K562 (cell line): ENCODE measurements around the gene PARD3B. TPM values are rescaled to one million over a fixed set of nuclear protein-coding genes. Genes with fewer than 3 reads are reported as not detected.

Source experiments
- ATAC-seq: fragments of 200-7000 bp; cut with Tn5 transposase; 3 replicates; pipeline ENCODE4 v1.9.1; 2020; ENCODE audit warnings: moderate library complexity
- BruUV-seq: library from RNA; stranded (reverse); fragments of 400-500 nt; replicated peaks from 2 replicates; lab custom pipeline; 2021; lab: Mats Ljungman, UMichigan
- CTCF ChIA-PET: fragments of 300-600 bp; formaldehyde crosslinking; extraction: SDS; loops from one replicate; lab custom pipeline; 2021; ENCODE audit warnings: low intra/inter-chr PET ratio; lab: Yijun Ruan, JAX
- POLR2A ChIA-PET: fragments of 300-600, 350-650 bp; sonication (Branson Sonifier 250); formaldehyde crosslinking; extraction: SDS; loops from one replicate; lab custom pipeline; 2021; ENCODE audit warnings: antibody characterized with exemption, inconsistent platforms; lab: Yijun Ruan, JAX
- DNase-seq, 4 experiments: peaks; one replicate each; pipeline versions ENCODE4 v3.0.0 to v3.0.0-alpha.2; 2011 to 2018; ENCODE audit warnings: low spot score in 3 of 4, mixed read lengths in 3 of 4; ENCODE audit errors: extremely low read depth in 1 of 4
- FAIRE-seq: peaks from 2 replicates; lab custom pipeline; 2011; peaks lifted over from hg19 to GRCh38; lab: Jason Lieb, UNC
- H2AFZ ChIP-seq: 2 replicates; pipeline ENCODE4 v1.6.0; 2011; ENCODE audit warnings: low read depth, low read length, control low read depth, inconsistent platforms
- H3K27ac ChIP-seq: fragments of 200-600 bp; 3 replicates; pipeline ENCODE4 v1.8.0; 2011; ENCODE audit warnings: low read depth, mild to moderate bottlenecking, control low read depth, inconsistent platforms, low read length, moderate library complexity, mixed read lengths; ENCODE audit errors: extremely low read depth
- H3K27me3 ChIP-seq, 2 experiments: fragments of 300-600 bp in 1 of 2; 2 replicates in 1 of 2; 3 replicates in 1 of 2; pipeline versions ENCODE4 v1.6.0 to v1.8.0; 2011; ENCODE audit warnings: inconsistent platforms in 2 of 2, low read length in 2 of 2, mild to moderate bottlenecking in 1 of 2, mixed read lengths in 1 of 2, moderate library complexity in 1 of 2; ENCODE audit not compliant: control insufficient read depth in 2 of 2, insufficient read depth in 2 of 2
- H3K36me3 ChIP-seq: fragments of 300-600 bp; 3 replicates; pipeline ENCODE4 v1.8.0; 2011; ENCODE audit warnings: mild to moderate bottlenecking, low read length, inconsistent platforms; ENCODE audit not compliant: control insufficient read depth, insufficient read depth
- H3K4me1 ChIP-seq, 2 experiments: fragments of 200-600 bp in 1 of 2; replicated peaks in 1 of 2; 2 replicates in 1 of 2; 3 replicates in 1 of 2; pipeline versions ENCODE4 v1.5.1 to v1.8.0; 2011; ENCODE audit warnings: inconsistent platforms in 2 of 2, low read length in 2 of 2, mild to moderate bottlenecking in 1 of 2, mixed read lengths in 1 of 2, moderate library complexity in 1 of 2; ENCODE audit not compliant: control insufficient read depth in 2 of 2, insufficient read depth in 2 of 2
- H3K4me2 ChIP-seq: 2 replicates; pipeline ENCODE4 v1.6.1; 2011; ENCODE audit warnings: low read length, control low read depth, inconsistent platforms, mixed read lengths; ENCODE audit not compliant: insufficient read depth
- H3K4me3 ChIP-seq: fragments of 200-600 bp; sonication (generic), shearing (Covaris generic); 2 replicates; pipeline ENCODE4 v1.5.1; 2016; ENCODE audit warnings: control low read depth, inconsistent platforms
- H3K79me2 ChIP-seq: fragments of 200-600 bp; 3 replicates; pipeline ENCODE4 v1.8.0; 2011; ENCODE audit warnings: low read length, inconsistent platforms; ENCODE audit not compliant: control insufficient read depth, insufficient read depth
- H3K9ac ChIP-seq, 2 experiments: 2 replicates each; pipeline versions ENCODE4 v1.6.0 to v1.6.1; 2011; ENCODE audit warnings: low read depth in 2 of 2, low read length in 2 of 2, control low read depth in 1 of 2, inconsistent platforms in 1 of 2, mild to moderate bottlenecking in 1 of 2, mixed read lengths in 1 of 2; ENCODE audit not compliant: insufficient read depth in 1 of 2
- H3K9me1 ChIP-seq: one replicate; pipeline ENCODE4 v1.6.0; 2011; ENCODE audit warnings: inconsistent platforms, mild to moderate bottlenecking, low read length, moderate library complexity; ENCODE audit not compliant: control insufficient read depth, insufficient read depth
- H3K9me3 ChIP-seq: replicated peaks from 2 replicates; pipeline ENCODE4 v1.5.1; 2011; ENCODE audit warnings: low read depth, low read length, inconsistent platforms; ENCODE audit not compliant: control insufficient read depth, insufficient read depth
- H4K20me1 ChIP-seq: replicated peaks from 2 replicates; pipeline ENCODE4 v1.6.1; 2011; ENCODE audit warnings: low read length, inconsistent platforms, mixed read lengths; ENCODE audit not compliant: control insufficient read depth, insufficient read depth
- RFX1 ChIP-seq: fragments of 450-650 bp; IDR thresholded peaks from 2 replicates; pipeline ENCODE4 v1.6.1; 2016; ENCODE audit warnings: mild to moderate bottlenecking, moderate library complexity
- SETDB1 ChIP-seq: IDR thresholded peaks from one replicate; pipeline ENCODE4 v1.6.1; 2012; ENCODE audit warnings: low read length, control low read depth, inconsistent platforms
- ZNF140 ChIP-seq: fragments of 250-450 bp; sonication (Bioruptor Pico); IDR thresholded peaks from 2 replicates; pipeline ENCODE4 v1.8.0; 2021; ENCODE audit warnings: moderate library complexity, mild to moderate bottlenecking, inconsistent platforms
- WGBS: fragments of 100-300 bp; shearing (Covaris generic); methylation state at CpG from one replicate; pipeline ENCODE4 v1.1.6; 2016; ENCODE audit warnings: low coverage, mixed read lengths; ENCODE audit not compliant: insufficient coverage; ENCODE audit errors: missing lambda C conversion rate; 5-methylcytosine and 5-hydroxymethylcytosine counted together
- in situ Hi-C: fragments of 300-500 bp; cut with MboI; formaldehyde crosslinking; loops from 4 replicates; pipeline ENCODE4 v1.15.0; 2018; ENCODE audit warnings: inconsistent platforms, mixed read lengths
- intact Hi-C: fragments of 100-400 bp; cut with micrococcal nuclease; formaldehyde crosslinking; loops from 2 replicates; pipeline ENCODE4 v1.14.2; 2022
- polyA plus RNA-seq, 8 experiments: library from polyadenylated mRNA; depleted of rRNA in 4 of 8; stranded (reverse) in 5 of 8; unstranded in 3 of 8; fragments of >200 nt; fragmentation: Nextera tagmentation in 2 of 8; fragmentation: Illumina TruSeq in 1 of 8; extraction: Ambion mirVana in 2 of 8; extraction: Trizol in 1 of 8; gene quantifications; 2 replicates each; pipeline versions ENCODE4 v1.2.1 to v1.2.3, GENCODE V29; 2011 to 2014; ENCODE audit warnings: inconsistent platforms in 1 of 8, missing spikeins in 1 of 8
- total RNA-seq, 7 experiments: library from RNA; depleted of rRNA in 6 of 7; stranded (reverse); fragments of >200 nt in 6 of 7; fragmentation: Illumina TruSeq in 2 of 7; extraction: Trizol in 2 of 7; gene quantifications; 2 replicates each; pipeline versions ENCODE4 v1.2.1 to v1.2.3, GENCODE V29; 2011 to 2021; ENCODE audit warnings: low replicate concordance in 1 of 7
- TF ChIP-seq, protein P1 (sequence below): fragments of 450-650 bp; IDR thresholded peaks from one replicate; pipeline ENCODE4 v1.6.1; 2018; ENCODE audit warnings: mild to moderate bottlenecking, moderate library complexity; ENCODE audit not compliant: partially characterized antibody
- TF ChIP-seq, protein P2 (sequence below): fragments of 450-650 bp; IDR thresholded peaks from 2 replicates; pipeline ENCODE4 v1.6.1; 2018; ENCODE audit warnings: mild to moderate bottlenecking, low read depth; ENCODE audit not compliant: partially characterized antibody
- TF ChIP-seq, protein P3 (sequence below): fragments of 450-650 bp; formaldehyde crosslinking; IDR thresholded peaks from 2 replicates; pipeline ENCODE4 v1.4.0; 2022; ENCODE audit warnings: mild to moderate bottlenecking, moderate library complexity

The PARD3B gene
- total and polyA plus RNA-seq, 9 of the 15 experiments (the other 6 are each of a cell fraction or from before 2014, with no cell fraction given) = 0.15 to 3.0 (median 1.1) TPM

DNA sequence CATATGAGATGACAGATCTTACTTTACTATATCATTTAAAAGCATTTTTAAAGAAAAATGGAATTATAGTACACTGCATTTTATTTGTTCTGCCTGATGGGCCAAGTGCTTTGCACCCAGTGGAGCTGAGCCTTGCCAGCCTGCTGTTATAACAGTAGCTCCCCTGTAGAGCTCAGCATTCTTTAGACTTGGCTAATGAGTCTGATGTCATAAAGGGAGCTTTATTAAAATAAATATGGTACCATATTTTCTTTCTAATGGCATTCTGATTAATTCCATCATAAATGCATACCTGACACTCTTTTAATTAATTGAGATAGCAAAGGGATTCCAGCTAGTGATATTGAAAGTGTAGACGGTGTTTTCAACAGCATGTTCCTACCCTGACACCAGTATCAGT, 40.7 kb downstream of the PARD3B start (continued):
- TF ChIP-seq, protein P1, sequence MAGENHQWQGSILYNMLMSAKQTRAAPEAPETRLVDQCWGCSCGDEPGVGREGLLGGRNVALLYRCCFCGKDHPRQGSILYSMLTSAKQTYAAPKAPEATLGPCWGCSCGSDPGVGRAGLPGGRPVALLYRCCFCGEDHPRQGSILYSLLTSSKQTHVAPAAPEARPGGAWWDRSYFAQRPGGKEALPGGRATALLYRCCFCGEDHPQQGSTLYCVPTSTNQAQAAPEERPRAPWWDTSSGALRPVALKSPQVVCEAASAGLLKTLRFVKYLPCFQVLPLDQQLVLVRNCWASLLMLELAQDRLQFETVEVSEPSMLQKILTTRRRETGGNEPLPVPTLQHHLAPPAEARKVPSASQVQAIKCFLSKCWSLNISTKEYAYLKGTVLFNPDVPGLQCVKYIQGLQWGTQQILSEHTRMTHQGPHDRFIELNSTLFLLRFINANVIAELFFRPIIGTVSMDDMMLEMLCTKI = no peak
- TF ChIP-seq RFX1 (no peak), ZNF140 (no peak)

DNA sequence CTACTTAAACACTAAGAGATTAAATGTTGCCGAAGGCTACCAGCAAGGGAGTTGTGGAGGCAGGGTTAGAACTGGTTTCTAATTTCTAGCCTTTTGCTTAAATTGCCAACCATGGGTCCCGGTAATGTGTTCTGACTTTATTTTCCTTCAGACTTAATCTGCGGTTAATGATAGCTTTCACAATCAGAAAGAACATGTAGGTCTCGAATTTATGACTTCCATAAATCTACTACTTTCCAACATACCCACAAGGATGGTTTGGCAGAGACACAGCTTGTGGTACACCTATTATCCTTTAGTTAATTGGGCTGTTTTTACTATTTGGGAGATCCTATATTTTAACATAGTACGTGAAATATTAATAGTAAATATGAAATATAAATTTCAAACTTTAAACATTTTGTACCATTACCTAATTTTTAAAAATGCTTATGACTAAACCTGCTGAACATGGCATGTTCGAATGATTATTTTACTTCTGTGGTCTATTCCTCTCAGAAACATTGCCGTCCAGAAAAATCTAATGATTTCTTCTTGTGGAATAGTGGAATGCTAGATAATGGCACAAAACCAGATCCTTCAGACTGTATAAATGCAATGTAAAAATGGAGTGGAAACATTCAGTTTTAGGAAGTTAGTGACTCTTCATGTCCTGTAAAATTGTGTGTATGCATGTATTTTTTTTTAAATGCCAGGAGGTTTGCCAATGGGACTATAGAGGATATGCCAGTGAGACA, 41.3 kb downstream of the PARD3B start:
- in situ Hi-C loops = no loop called here
- ChIA-PET CTCF (no interaction called here), POLR2A (no interaction called here)
- no peak for FAIRE-seq
- H4K20me1 ChIP-seq = no peaks in the 10 kb centered on the region
- no peaks in the 10 kb centered on the region for H3K27me3 ChIP-seq
- WGBS = 30% methylated on average over 7 of the region's 7 CpGs
- H3K79me2 ChIP-seq = no peaks in the 10 kb centered on the region
- no TSS peak for BruUV-seq
- no peak overlapping the region for H3K4me2 ChIP-seq
- no peaks in the 10 kb centered on the region for H3K4me1 ChIP-seq
- no peak overlapping the region for H3K4me3 ChIP-seq
- H2AFZ ChIP-seq = no peak overlapping the region
- H3K9me3 ChIP-seq = no peaks in the 10 kb centered on the region
- DNase-seq = no peak
- H3K9ac ChIP-seq = no peak overlapping the region
- no peak overlapping the region for H3K27ac ChIP-seq
- no peak for ATAC-seq
- H3K9me1 ChIP-seq = no peaks in the 10 kb centered on the region
- H3K36me3 ChIP-seq = no peaks in the 10 kb centered on the region
- TF ChIP-seq, protein P2, sequence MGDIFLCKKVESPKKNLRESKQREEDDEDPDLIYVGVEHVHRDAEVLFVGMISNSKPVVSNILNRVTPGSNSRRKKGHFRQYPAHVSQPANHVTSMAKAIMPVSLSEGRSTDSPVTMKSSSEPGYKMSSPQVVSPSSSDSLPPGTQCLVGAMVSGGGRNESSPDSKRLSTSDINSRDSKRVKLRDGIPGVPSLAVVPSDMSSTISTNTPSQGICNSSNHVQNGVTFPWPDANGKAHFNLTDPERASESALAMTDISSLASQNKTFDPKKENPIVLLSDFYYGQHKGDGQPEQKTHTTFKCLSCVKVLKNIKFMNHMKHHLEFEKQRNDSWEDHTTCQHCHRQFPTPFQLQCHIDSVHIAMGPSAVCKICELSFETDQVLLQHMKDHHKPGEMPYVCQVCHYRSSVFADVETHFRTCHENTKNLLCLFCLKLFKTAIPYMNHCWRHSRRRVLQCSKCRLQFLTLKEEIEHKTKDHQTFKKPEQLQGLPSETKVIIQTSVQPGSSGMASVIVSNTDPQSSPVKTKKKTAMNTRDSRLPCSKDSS = no peak
- TF ChIP-seq ZNF140 (no peak), SETDB1 (no peak)
- TF ChIP-seq, protein P3, sequence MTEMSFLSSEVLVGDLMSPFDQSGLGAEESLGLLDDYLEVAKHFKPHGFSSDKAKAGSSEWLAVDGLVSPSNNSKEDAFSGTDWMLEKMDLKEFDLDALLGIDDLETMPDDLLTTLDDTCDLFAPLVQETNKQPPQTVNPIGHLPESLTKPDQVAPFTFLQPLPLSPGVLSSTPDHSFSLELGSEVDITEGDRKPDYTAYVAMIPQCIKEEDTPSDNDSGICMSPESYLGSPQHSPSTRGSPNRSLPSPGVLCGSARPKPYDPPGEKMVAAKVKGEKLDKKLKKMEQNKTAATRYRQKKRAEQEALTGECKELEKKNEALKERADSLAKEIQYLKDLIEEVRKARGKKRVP (CRISPR knock-in tag) = no peak
- TF ChIP-seq, all 486 proteins: peak for 0
- intact Hi-C loops = no loop called here
